Thyroid gland (tissue), 4 donors: ENCODE results near the gene BPIFB6.

Experiments used
- POLR2A ChIP-seq, 2 donors: fragments of 450-650 bp; IDR thresholded peaks; one replicate each; pipeline ENCODE4 v1.6.1; 2017; ENCODE audit warnings: antibody characterized with exemption in 2 of 2, mild to moderate bottlenecking in 2 of 2, moderate library complexity in 1 of 2
- TF ChIP-seq, protein P1 (sequence below), 6 experiments: fragments of 200-600 bp in 3 of 6; fragments of 450-650 bp in 3 of 6; sonication (generic) in 3 of 6; IDR thresholded peaks; one replicate each; pipeline ENCODE4 v1.5.1; 2016 to 2019; ENCODE audit warnings: antibody characterized with exemption in 6 of 6, mild to moderate bottlenecking in 2 of 6, inconsistent platforms in 1 of 6, moderate library complexity in 1 of 6

GRCh38 chr20:32991383-32991782 lies 40.1 kb upstream of the BPIFB6 start:
- TF ChIP-seq, protein P1, sequence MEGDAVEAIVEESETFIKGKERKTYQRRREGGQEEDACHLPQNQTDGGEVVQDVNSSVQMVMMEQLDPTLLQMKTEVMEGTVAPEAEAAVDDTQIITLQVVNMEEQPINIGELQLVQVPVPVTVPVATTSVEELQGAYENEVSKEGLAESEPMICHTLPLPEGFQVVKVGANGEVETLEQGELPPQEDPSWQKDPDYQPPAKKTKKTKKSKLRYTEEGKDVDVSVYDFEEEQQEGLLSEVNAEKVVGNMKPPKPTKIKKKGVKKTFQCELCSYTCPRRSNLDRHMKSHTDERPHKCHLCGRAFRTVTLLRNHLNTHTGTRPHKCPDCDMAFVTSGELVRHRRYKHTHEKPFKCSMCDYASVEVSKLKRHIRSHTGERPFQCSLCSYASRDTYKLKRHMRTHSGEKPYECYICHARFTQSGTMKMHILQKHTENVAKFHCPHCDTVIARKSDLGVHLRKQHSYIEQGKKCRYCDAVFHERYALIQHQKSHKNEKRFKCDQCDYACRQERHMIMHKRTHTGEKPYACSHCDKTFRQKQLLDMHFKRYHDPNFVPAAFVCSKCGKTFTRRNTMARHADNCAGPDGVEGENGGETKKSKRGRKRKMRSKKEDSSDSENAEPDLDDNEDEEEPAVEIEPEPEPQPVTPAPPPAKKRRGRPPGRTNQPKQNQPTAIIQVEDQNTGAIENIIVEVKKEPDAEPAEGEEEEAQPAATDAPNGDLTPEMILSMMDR (IDR thresholded peaks at IDR 0.05) = no peak
- TF ChIP-seq POLR2A (IDR thresholded peaks at IDR 0.05) = no peak
